AG09309 (cell line): ENCODE measurements around the gene MSRB3.

Source experiments
- DNase-seq: peaks from one replicate; pipeline ENCODE4 v3.0.0-alpha.2; 2010; ENCODE audit warnings: low read depth
- H3K4me3 ChIP-seq: 2 replicates; pipeline ENCODE4 v1.5.1; 2011; ENCODE audit warnings: mild to moderate bottlenecking, low read depth, low read length, moderate library complexity; ENCODE audit not compliant: control insufficient read depth
- TF ChIP-seq, protein P1 (sequence below): IDR thresholded peaks from 2 replicates; pipeline ENCODE4 v1.5.1; 2011; ENCODE audit warnings: mild to moderate bottlenecking, low read depth, low read length, inconsistent platforms; ENCODE audit not compliant: insufficient read depth, control insufficient read depth; ENCODE audit errors: missing control alignments

The MSRB3 gene

GRCh38 chr12:65392491-65392890, 114.0 kb downstream of the MSRB3 start:
- TF ChIP-seq, protein P1, sequence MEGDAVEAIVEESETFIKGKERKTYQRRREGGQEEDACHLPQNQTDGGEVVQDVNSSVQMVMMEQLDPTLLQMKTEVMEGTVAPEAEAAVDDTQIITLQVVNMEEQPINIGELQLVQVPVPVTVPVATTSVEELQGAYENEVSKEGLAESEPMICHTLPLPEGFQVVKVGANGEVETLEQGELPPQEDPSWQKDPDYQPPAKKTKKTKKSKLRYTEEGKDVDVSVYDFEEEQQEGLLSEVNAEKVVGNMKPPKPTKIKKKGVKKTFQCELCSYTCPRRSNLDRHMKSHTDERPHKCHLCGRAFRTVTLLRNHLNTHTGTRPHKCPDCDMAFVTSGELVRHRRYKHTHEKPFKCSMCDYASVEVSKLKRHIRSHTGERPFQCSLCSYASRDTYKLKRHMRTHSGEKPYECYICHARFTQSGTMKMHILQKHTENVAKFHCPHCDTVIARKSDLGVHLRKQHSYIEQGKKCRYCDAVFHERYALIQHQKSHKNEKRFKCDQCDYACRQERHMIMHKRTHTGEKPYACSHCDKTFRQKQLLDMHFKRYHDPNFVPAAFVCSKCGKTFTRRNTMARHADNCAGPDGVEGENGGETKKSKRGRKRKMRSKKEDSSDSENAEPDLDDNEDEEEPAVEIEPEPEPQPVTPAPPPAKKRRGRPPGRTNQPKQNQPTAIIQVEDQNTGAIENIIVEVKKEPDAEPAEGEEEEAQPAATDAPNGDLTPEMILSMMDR = no peak
- no peak overlapping the region for H3K4me3 ChIP-seq
- DNase-seq = no peak

DNA sequence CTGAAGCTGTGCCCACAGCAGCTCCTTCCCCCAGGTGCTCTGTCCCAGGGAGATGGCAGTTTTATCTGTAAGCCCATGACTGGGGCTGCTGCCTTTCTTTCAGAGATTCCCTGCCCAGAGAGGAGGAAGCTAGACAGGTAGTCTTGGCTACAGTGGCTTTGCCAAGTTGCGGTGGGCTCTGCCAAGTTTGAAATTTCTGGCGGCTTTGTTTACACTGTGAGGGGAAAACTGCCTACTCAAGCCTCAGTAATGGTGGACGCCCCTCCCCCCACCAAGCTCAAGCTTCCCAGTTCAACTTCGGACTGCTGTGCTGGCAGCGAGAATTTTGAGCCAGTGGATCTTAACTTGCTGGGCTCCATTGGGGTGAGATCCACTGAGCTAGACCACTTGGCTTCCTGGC, 124.7 kb downstream of the MSRB3 start:
- TF ChIP-seq, protein P1 = no peak
- no peak overlapping the region for H3K4me3 ChIP-seq
- DNase-seq = no peak

DNA sequence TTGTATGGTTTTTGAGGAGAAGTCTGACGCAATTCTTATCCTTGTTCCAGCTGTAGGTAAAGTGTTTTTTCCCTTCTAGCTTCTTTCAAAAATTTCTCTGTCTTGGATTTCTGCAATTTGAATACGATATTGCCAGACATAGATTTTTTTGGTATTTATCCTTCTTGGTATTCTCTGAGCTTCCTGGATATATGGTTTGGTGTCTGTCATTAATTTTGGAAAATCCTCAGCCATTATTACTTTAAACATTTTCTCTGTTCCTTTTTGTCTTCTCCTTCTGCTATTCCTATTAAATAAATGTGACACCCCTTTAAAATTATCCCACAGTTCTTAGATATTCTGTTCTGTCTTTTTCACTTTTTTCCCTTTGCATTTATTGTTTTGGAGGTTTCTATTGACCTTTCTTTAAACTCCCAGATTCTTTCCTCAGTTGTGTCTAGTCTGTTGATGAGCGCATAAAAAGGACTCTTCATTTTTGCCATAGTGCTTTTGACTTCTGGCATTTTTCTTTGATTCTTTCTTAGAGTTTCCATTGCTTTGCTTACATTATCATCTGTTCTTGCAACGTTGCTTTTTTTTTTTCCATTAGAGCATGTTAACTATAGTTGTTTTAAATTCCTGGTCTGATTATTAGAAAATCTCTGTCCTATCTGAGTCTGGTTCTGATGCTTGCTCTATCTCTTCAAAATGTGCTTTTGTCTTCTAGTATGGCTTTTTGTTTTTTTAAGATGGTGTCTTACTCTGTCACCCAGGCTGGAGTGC, 129.1 kb downstream of the MSRB3 start:
- no peak for DNase-seq
- H3K4me3 ChIP-seq = no peak overlapping the region
- TF ChIP-seq, protein P1 = no peak

DNA sequence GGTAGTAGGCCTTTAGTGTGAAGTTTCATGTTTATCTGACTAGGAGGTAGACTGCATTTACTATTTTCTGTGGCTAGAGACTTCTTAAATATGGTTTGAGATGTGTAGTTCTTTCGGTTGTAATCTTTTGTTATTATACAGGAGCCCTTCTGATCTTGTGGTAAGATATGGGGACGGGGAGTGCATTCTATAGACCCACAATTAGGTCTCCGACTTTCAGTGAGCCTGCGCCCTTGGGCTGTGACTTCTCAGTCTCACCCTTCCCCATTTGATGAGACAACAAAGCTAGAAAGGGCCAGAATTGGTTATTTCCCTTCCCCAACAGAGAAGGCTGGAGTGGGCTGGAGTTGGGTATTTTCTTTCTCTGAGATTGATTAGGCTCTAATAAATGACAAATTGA, 130.0 kb downstream of the MSRB3 start:
- DNase-seq = no peak
- H3K4me3 ChIP-seq = no peak overlapping the region
- TF ChIP-seq, protein P1 = no peak

DNA sequence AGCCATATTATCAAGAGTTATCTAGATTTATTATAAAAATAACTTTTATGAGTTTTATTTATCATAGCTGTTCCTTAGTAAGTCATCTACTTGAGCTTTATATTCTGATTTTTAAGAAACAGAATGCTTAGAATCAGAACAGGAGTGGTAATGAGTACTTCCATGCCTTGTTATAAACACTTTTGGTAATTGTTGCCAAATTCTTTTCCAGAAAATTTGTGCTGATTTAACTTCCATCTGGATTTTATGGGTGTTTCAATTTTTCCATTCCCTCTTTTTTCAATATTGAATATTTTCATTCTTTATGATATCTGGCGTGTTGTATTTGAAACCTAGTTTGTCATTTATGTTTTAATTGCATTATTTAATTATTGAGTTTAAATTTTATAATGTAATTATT, 131.2 kb downstream of the MSRB3 start:
- DNase-seq = no peak
- no peak overlapping the region for H3K4me3 ChIP-seq
- TF ChIP-seq, protein P1 = no peak

DNA sequence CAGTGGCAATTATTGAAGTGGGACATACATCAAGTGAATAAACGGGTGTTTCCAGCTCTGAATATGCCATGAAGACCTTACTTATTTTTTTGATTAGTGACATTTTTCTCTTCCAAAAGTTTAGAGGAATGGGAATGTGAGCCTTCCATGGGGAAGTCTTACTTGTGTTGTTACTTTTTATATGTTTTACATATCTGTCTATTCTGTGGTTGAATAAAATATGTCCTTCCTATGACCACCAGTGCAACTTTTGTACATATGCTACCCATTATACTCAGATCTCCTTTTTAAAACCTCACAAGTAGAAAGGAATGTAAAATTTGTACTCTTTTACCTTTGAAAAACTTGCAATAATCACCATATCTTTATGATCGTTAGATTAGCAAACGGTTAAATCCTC, 132.7 kb downstream of the MSRB3 start:
- TF ChIP-seq, protein P1 = no peak
- no peak overlapping the region for H3K4me3 ChIP-seq
- DNase-seq = no peak
